HG03439 (cell line): ENCODE measurements around the gene ADAMTS15.

Source experiments
- ATAC-seq: cut with Tn5 transposase; IDR thresholded peaks from one replicate; pipeline ENCODE4 v1.9.1; 2021; ENCODE audit warnings: mild to moderate bottlenecking, moderate library complexity; ENCODE audit not compliant: unreplicated experiment

ADAMTS15 gene

DNA sequence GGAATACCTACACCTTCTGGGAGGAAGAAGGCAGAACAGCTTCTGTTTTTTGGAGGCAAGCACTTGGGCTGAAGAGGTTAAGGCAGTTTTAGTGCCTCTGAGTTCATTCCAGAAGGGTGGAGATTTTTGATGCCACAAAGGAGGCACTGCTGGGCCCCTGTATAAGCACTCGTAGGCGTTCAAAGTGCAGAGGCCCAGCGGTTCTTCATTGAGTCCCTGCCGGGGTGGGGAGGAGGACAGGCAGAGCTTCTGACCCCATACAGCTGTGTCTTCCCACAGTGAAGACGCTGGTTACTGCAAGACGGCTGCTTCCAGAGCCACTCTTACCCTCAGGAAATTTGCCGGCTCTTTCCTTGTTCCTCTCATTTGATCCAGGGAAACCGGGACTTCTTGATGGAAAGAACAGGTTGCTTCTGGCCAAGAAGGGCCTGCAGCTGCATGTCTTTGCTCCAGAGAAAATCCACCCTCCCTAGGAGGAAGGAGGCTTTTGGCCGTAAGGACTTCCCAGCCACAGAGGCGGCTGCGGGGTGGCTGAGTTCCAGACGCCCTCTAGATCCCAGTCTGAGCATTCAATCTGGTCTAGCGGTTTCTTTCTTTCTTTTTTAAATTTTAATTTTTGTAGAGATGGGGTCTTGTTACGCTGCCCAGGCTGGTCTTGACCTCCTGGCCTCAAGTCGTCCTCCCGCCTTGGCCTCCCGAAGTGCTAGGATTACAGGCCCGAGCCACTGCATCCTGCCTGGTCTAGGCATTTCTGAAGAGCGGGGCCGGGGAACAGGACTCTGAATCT, 9.4 kb downstream of the ADAMTS15 start:
- no peak for ATAC-seq

GRCh38 chr11:130458410-130458729, 9.9 kb downstream of the ADAMTS15 start:
- ATAC-seq: no peak

- ATAC-seq: no peak
Observed at GRCh38 chr11:130459521-130459920, 11.1 kb downstream of the ADAMTS15 start.

DNA sequence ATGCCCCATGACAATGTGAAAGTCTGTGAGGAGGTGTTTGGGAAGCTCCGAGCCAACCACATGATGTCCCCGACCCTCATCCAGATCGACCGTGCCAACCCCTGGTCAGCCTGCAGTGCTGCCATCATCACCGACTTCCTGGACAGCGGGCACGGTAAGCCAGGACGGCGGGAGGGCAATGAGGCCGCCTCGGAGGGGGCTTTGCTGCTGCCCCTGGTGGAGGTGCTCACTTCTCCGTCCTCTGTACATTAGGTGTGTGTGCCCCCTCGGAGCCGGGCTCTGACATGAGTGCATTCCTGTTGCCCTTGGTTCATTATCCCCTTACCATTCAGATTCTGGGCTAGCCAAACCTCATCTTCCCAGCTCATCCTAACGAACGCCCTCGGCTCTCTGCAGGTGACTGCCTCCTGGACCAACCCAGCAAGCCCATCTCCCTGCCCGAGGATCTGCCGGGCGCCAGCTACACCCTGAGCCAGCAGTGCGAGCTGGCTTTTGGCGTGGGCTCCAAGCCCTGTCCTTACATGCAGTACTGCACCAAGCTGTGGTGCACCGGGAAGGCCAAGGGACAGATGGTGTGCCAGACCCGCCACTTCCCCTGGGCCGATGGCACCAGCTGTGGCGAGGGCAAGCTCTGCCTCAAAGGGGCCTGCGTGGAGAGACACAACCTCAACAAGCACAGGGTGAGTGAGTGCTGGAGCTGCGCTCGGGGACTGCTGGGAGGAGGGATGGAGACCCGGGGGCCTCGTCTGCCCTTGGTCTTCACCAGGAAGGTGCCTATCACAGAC, 13.8 kb downstream of the ADAMTS15 start:
- no peak for ATAC-seq

GRCh38 chr11:130462931-130463330, 14.5 kb downstream of the ADAMTS15 start:
- no peak for ATAC-seq

- no peak for ATAC-seq
Observed at GRCh38 chr11:130464291-130464812, 15.9 kb downstream of the ADAMTS15 start.

- ATAC-seq: no peak
Observed at GRCh38 chr11:130465263-130465662, 16.8 kb downstream of the ADAMTS15 start.

DNA sequence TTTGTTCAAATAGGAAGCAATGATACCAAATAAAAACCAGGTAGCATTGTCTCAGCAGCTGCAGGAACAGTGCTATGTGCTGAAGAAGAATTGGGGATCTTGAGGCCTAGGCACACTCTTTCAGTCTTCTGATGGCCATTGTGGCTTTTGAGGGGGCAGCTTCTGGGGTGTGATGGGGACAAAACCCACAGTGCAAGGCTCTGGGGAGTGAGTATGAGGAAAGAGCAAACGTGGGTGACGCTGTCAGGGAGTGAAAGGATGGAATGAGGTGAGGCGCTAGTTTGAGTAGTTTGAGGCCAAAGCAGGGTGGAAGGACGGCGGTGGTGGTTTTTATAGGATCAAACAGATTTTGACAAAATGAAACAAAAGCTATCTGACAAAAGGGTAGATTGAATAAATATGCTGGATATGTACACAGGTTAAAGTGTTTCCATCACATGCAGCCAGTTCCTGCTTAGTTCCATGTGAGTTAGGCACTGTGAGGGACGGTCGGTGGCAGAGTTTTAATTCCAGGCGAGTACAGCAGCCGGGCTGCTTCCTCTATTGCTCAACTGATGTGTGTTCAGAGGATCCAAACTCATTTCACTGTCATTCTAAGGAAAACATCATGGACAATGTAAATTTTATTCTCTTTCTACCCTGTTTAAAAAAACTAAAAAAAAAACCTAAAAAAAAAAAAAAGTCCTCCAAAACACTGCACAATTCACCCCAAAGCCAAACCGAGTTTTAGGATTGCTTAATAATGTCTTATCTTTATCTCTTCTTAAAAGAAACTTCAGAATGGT, 18.9 kb downstream of the ADAMTS15 start:
- no peak for ATAC-seq

DNA sequence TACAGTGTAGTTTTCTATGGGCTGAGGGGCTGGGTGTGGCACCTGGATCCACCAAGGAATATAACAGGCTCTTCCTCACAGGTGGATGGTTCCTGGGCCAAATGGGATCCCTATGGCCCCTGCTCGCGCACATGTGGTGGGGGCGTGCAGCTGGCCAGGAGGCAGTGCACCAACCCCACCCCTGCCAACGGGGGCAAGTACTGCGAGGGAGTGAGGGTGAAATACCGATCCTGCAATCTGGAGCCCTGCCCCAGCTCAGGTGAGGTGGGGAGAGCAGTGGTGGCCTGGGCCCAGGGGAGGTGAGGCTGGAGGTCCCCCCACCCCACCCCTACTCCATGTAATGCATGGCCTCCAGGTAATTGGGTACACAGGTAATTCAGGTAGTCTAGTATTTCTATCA, 20.7 kb downstream of the ADAMTS15 start:
- no peak for ATAC-seq

DNA sequence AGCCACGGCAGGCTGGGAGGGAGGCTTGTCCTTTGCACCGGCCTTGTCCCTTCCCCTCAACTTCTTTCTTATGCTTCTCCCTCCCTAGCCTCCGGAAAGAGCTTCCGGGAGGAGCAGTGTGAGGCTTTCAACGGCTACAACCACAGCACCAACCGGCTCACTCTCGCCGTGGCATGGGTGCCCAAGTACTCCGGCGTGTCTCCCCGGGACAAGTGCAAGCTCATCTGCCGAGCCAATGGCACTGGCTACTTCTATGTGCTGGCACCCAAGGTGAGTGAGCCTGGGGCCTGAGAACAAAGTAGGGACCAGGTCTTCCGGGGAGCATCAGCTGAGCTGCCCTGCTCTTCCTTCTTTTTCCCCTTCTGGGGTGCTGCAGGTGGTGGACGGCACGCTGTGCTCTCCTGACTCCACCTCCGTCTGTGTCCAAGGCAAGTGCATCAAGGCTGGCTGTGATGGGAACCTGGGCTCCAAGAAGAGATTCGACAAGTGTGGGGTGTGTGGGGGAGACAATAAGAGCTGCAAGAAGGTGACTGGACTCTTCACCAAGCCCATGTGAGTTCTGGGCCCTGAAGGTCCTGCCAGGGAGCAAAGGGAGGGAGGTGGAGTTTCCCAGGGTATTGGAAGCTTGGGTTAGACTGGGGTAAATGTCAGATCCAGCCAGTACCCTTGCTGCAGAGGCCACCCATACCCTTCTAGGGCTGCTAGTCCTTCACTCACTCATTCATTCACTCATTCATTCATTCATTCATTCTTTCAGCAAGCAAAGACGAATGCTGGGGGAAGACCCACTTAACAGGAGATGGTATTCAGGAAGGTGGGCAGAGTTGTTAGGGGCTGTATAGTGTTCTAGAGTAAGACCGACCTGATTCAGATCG, 22.6 kb downstream of the ADAMTS15 start:
- ATAC-seq: no peak

GRCh38 chr11:130471731-130472433, 23.4 kb downstream of the ADAMTS15 start:
- no peak for ATAC-seq

GRCh38 chr11:130472434-130472961, 24.1 kb downstream of the ADAMTS15 start:
- ATAC-seq: no peak

GRCh38 chr11:130473056-130473794, 24.8 kb downstream of the ADAMTS15 start:
- no peak for ATAC-seq

- no peak for ATAC-seq
Observed at GRCh38 chr11:130473795-130474377, 25.4 kb downstream of the ADAMTS15 start.

DNA sequence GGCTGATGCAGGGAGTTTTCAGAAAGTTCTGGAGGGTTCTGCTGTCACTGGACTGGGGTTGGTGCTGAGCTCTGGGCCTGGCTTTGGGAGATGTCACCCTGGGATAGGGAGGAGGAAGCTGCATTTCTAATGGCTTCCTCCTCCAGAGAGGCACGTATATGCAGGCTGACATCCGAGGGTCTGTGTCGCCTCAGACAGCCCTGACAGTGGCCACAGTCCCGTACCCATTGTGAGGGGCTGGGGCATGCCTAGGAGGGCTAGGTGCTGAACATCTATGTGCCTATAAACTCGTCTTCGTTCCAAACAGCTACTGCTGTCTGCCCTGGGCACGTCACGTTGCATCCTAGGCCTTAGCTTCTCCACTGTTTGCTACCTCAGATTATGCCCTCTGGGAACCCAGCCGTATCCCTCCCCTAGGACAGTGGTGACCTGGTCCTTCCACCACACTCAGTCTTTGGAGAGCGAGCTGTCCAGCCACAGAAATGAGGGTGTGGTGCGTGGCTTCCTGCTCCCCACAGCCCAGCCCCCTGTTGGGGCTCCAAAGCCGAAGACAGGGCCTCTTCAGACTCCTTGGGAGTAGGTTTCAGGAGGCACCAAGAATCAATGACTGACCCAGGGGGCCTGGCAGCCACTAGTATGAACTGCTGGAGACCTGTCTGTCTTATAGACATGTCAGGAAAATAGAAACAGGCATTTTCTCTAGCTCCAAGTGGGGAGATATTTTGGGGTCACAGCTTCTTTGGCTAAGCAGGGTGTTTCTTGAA, 26.4 kb downstream of the ADAMTS15 start:
- no peak for ATAC-seq

- no peak for ATAC-seq
Observed at GRCh38 chr11:130475426-130476053, 27.1 kb downstream of the ADAMTS15 start.

- ATAC-seq: no peak
Observed at GRCh38 chr11:130476200-130476921, 27.9 kb downstream of the ADAMTS15 start.
